GM18517 (cell line): ENCODE data around the gene DDAH1.

ENCODE experiments used
- ATAC-seq: cut with Tn5 transposase; IDR thresholded peaks from one replicate; pipeline ENCODE4 v1.9.1; 2021; ENCODE audit warnings: mild to moderate bottlenecking, moderate library complexity; ENCODE audit not compliant: unreplicated experiment

The DDAH1 gene

DNA sequence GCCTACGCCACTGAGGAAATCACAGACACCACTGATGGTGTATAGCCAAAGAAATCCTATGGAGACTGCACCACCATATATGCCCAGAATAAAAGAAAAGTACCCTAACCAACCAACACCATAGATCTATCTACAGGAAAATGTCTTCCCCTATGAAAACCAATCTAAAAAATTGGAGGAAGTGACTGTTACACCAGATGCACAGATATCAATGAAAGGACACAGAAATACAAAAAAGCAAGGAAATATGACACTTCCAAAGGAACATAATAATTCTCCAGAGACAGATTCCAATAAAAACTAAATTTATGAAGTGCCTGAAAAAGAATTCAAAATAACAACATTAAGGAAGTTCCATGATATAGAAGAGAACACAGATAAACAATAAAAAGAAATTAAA, 131.8 kb downstream of the DDAH1 start:
- no peak for ATAC-seq

DNA sequence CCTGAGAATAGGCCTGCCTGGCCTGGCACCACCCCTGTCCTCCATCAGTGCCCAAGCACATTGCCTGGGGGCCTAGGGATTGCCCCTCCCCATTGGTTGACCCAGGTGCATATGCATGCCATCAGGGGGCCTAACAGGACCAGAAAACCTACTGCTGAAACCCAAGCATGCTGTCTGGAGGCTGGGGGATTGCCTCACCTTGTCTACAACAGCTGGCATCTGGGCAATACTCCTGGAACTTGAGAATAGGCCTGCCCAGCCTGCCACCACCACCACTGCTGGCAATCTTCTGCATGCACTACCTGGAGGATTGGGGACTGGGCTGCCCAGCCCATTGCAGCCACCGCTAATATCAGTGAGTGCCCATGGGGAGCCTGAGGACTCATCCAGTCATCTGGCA, 132.4 kb downstream of the DDAH1 start:
- no peak for ATAC-seq

DNA sequence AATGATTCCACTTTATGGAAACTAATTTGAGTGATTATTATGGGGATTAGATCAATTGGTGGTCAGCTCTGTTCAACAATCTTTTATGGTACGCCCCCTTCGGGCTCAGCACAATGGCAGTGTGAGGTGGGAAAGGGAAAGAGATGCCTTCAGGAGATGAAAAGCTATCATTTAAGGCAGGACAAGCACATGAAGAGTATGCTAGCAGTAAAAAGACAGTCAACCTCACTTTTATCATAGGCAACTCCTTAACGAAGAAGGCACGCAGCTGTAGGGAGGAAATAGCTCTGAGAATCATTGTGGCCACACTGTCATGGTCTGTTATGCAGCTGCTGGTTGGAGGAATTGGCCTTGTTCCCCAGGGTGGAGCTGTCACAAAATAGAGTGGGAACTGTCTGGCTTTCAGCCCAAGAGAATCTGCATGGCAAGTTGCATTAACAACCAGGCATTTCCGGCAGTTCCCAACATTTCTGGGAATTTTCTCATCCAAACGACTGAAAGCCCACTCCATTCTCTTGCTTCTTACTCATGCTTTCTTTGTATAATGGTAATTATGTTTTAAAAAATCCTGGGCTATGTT, 134.2 kb downstream of the DDAH1 start:
- no peak for ATAC-seq

DNA sequence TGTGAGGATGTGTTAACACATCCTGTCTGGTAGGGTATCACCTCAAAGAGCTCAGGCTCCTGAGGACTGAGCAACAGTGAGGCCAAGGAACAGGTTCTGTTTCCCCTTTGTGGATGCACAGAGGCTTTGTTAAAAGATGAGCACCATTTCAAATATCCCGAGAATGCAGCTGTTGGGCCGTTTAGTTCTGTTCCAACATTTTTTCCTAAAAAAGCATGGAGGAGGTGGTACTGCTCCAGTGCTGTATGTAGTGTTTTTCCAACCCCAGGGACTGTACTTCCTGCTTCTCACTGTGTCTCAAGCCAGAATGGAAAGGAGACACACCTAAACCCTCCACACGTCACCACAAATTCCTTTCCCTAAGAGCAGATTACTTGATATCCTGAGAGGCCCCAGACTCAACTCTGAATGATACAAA, 134.7 kb downstream of the DDAH1 start:
- no peak for ATAC-seq

DNA sequence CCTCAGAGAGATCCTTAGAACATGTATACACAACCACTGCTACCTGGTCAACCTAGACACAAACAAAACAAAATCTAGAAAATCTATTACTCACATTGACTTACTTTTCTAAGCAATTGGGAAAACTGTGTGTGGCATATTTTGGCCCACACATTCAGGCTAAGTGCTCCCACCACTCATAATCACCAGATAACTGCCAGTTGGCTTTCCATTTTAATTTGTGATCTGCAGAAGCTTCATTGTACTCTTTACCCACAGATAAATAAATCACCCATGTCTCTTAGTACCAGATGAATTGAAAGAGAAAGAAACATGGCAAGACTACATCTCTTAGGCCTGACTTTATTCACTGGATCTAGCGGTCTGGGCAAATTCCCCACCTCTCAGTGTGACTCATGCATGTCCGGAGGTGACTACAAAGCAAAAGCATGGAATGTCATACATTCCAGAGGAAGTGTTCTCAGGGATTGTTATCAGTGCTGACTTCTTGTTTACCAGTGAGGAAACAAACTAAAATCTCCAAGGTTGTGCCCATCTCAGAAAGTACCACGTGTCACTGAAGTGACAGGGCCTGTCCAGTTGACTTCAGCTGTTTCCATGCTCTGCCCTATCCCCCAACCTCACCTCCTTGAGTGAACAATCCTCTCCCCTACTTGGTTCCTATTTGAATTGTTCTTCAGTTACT, 136.1 kb downstream of the DDAH1 start:
- ATAC-seq, result no peak

DNA sequence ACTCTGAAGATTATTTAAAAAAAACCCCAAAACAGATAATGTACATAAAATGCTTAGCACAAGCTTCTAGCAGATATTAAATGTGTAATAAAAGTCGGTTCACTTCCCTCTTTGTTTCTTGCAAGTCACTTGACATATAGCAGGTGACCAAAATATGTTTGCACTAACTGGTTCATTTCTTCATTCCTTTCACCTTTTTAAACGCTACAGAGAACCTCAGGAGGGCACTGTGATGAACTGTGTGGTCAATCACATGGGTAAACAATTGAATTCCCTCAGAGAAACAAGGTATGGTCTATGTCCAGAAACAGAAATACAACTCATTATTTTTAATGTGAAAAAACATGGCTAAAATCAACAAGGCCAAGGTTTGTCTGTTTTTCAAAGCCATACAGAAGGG, 137.2 kb downstream of the DDAH1 start:
- no peak for ATAC-seq

DNA sequence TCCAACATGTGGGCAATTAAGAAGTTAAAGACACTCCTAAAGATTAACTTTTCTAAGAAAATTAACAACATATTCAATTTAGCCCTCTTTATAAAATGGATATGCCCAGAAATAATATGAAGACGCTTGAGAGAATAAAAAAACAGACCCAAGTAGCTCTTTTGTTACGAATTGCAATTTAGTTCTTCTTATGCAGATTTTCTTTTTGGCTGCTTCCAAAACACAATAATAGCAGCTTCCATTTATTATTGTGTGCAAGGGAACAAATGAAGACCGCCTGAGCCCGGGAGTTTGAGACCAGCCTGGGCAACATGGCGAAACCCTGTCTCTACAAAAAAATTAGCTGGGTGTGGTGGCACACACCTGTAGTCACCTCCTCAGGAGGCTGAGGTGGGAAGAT, 138.1 kb downstream of the DDAH1 start:
- no peak for ATAC-seq

DNA sequence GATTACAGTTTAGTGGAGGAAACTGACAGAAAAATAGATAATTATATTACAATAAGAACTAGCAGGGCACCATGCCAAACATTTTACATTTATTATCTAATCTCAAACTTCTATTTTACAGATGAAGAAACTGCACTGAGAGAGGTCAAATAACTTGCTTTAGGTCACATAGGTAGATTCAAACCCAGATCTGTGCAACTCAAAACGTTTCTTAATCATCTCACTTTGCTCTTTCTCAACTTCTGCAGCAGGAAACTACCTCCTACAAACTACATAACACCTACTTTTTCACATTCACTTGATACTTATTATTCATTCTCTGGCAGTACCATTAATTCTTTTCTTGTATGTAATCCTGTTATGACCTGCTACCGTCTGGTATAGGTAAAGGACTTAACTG, 138.6 kb downstream of the DDAH1 start:
- ATAC-seq, result no peak

DNA sequence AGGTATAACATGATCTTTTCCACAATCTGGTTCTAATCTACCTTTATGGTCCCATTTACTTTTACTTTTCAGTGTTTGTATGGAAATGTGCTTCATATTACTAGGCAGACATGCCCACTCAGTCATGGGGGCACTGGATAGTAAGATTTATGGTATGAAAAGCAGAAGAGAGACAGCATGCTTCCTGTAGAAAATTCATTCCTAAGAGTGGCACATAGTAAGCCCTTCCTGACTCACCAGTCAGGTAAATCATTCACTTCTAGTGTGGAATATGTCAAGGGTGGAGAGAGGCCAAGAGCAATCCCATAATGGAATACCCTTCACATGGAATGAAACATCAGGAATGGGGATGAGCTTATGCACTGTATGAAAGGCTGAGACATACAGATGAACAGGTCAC, 139.0 kb downstream of the DDAH1 start:
- ATAC-seq, result no peak

DNA sequence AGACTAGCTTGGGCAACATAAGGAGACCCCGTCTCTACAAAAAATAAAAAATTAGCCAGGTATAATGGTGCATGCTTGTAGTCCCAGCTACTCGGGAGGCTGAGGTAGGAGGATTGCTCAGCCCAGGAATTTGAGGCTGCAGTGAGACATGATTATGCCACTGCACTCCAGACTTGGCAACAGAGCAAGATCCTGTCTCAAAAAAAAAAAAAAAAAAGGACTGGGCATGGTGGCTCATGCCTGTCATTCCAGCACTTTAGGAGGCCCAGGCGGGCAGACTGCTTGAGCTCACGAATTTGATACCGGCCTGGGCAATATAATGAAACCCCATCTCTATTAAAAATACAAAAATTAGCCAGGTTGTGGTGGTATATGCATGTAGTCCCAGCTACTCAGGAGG, 141.2 kb downstream of the DDAH1 start:
- no peak for ATAC-seq

DNA sequence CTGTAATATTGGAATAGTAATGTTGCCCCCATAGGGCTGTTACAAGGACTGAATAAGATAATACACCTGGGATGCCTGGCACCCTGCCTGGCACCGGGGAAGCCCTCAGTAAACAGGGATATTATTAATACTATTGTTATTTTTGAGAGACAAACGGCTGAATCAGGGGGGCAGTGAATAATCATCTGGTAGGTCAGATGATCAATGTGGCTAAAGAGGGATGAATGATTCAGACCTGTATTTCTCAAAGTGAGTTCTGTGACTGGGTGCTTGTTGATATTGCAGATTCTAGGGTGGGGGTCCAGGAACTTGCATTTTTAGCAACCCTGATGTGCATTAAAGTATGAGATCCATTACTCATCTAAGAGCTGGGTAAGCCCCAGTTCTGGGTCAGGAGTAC, 142.3 kb downstream of the DDAH1 start:
- no peak for ATAC-seq

DNA sequence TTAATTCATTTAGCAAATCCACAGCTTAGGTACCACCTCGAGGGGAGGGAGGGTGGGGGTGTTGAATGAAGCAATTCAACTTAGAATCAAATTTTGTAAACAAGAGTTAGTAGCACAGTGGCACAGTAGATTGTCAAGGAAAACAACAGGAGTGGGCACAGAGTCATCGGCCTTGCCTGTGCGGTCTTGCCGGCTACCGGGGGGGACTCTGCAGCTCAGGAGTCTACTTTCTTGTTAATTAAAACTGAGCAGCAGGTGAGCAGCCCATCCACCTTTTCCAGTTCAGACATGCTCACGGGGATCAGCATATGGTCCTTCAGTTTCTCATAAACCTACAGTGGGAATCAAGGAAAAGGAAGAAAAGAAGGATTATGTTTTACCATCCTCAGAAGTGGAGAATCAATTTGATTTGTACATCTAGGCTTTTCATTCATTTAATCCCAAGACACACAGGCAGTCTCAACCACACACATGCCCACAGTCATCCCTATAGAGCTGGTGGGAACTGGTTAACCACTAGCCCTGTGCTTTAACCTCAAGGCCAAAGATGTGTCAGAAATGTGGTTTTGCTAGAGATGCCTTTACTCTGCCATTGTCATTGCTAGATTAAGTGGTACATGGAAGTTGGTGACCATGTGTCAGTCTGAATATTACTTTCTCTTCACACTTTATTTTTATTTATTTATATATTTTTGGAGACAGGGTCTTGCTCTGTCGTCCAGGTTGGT, 143.6 kb downstream of the DDAH1 start:
- peak; percentile 58 for ATAC-seq

DNA sequence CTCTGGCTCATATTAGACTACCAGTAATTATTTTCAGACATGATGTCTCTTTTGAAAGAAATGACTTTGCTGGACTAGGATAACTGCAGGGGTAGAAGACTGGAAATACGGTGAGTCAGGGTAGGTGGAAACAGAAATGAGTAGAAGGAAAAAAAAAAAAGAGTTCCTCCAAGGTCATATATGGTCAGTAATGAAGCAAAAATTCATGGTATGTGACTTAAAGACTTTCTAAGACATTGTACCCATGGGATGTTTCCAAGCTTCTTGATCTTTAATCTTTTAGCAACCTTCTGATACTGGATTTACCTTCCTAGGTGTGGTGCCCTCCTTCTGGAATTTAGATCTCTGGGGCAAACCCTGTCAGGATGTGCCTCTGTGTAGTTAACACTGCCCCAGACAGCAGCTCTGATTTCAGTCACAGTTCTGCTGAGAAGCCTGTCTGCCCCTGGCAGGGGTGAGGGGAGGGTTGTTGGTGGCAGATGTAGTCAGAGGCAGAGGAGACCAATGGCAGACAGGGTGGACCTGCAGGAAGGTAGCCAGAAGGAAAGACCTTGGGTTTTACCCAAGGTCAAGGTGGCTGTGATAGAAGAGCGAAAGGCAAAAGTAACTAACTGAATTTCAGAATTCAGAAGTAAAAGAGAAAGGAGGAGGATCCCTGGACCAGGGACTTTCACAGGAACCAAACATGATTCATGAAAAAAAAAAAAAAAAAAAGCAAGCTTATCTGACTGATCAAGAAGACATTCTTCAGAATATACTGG, 144.4 kb downstream of the DDAH1 start:
- no peak for ATAC-seq

DNA sequence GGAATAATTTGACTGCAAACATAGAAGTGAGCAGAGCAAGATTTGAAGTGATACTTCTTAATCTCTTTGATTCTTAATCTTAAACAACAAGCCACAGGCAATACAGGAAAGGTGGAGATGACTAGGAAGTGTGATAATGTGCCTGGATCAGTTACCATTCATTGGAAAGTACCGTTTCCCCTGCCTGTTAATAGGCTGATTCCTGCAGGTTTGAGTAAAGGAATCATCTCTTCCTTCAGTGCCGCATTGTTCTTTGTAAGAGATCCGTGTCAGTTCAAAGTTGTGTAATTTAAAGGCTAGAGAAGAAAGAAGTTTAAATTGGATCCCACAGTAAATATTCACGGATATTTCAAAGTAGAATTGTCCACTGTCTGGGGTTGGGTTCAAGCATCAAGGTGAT, 145.0 kb downstream of the DDAH1 start:
- ATAC-seq, result no peak

DNA sequence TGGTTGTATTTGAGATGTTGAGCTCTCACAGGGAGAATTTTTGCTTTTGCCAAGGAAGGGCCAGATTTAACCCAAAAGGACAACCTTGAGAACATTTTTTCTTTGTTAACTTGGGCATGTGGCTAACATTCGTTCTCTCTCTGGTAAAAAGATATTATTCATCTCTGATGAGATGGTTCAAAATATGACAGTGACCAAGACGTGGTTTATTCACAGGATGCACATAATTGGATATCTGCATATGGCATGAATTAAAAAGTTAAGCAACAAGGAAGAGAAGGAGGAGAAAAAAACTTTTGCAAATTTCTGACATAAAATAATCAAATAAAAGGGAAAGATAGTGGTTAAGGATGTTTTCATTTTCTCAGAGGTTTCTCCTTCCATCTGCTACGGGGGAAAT, 145.5 kb downstream of the DDAH1 start:
- ATAC-seq, result no peak

DNA sequence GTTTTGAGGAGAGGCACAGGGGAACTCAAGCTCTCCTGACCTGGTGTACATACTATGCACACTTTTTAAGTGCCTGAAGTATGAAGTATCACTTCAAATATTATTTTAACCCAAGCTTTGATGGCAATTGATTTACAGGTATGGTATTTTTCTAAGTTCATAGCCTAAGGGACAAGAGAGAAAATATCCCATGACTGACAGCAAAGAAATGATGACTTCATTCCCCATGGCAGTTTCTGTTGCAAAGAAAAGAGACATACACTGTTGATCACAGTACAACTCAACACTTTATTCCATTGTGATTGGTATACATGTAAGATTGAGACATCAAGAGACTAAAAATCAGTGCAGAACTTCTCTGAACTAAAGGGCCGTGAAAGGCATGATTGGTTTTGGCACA, 146.7 kb downstream of the DDAH1 start:
- no peak for ATAC-seq

DNA sequence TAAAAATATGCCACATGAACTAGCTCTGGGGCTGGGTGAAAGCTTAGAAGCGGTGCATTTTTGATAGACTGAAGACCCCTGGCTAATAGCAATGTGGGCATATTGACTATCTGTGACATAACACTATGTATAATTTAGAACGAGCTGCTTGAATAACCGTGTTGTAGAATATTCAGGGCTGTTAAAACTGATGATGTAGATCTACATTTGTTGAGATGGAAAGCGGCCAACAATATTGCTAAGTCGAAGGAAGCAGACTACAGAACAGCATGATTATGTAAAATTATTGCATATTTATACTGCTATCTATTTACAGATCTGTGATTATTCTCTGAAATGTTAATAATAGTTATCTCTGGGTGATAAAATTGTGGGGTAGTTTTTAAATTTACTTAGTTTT, 147.4 kb downstream of the DDAH1 start:
- no peak for ATAC-seq

DNA sequence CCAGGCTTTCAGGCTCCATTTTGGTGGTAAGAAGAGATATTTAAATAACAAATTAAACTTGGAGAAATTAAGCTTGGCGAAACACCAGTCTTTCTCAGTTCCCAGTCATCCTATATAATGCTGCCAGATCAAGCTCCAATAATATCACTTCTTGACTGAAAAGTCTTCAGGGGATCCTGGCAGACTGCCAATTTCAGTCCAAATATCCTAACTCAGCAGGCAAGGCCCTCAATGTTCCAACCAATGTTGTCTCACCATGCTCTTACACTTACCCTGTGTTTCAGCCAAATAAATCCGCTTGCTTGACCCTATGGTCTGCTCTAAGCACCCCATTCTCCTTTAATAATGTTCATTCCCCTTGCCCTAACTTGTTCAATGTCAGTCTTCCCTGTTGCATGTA, 148.6 kb downstream of the DDAH1 start:
- no peak for ATAC-seq

DNA sequence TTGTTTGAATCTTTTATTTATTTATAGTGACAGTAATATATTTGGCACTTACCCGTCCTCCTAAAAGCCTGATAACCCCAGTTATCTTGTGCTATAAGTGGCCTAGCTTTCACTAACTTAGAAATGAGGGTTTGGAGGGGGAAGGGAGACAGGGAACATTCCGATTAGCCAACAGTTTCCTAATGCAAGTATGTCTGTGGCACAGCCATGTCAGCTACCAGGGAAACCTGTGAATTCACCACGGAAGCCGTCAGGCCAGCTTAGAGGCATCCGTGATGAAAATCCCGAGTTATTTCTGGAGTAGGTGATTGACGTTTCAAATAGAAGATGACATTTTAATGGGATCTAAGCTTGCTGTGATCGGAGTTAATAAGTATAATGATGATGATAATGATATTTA, 149.2 kb downstream of the DDAH1 start:
- no peak for ATAC-seq

DNA sequence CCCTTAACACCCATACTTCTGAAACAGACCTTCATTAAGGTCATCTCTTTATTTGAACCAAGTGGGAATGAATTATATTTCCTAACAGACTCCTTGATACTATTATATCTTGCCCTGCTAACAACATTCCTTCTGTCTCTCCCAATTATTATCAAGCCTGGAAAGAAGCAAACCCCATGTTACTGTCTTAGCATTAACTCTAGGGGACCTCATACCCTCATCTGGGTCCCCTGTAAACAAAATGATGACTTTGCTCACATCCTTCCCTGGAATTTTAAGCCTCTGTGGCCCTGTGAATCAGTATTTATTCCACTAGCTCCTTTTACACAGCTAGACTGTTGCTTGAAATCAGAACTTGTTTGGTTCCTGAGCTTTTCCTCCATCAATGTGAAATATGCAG, 150.2 kb downstream of the DDAH1 start:
- no peak for ATAC-seq

DNA sequence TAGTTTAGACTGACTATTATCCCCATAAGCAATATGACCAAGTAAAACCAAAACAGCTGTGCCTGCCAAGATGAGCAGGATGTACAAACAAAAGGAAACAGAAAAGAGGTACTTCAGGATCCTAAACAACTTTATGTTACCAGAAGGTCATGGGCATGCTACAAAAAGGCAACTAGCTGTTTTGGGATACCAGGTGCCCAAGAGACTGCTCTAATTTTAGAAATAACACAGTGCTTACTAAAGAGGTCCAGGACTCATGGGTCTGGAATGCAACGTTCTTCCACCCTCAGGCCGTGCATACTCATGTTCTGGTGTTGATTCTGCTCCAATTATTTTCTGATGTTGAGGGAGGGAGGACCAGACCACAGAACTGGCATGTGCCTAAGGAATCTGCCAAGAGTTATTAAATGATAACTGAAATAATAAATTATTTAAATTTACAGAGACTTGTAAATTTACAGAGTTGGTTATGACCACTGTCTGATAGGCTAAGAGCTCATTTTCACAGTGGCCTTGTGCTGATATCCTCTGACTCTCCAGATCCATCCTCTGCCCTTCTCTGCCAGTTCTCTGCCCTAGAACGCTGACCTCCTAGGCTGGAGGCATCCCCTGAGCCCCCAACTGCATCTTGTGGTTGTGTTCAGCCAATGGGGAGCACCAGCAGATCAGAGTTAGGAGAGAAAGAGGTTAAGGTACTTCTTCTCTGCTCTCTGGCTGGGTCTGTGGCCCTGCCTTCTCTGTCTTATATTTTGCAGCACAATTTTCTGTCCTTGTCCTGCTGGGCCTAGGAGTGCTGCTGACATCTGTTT, 150.9 kb downstream of the DDAH1 start:
- no peak for ATAC-seq
